ENCODE measurements around the gene ZBTB7A.
"Not testable (repeated sequence)": the region's sequence is repeated elsewhere in the genome, so short reads cannot be mapped to it uniquely, and the experiment has no call there.

GRCh38 chr19:4000798-4001197 is 65.9 kb downstream of the ZBTB7A start:
- TF ChIP-seq CTCF (IDR thresholded peaks at IDR 0.05; ENCODE audit: low read depth, low read length); MYC (IDR thresholded peaks at IDR 0.05; ENCODE audit: low read depth, low read length); MAX (IDR thresholded peaks at IDR 0.05; ENCODE audit: low read depth, low read length); POLR2A (IDR thresholded peaks at IDR 0.05; ENCODE audit: extremely low read depth, insufficient read length): not testable (repeated sequence)

All from NB4 (cell line).